Loucy (cell line): Measurements from ENCODE around the gene GNA14.

Experiments used
- H2AFZ ChIP-seq: fragments of 200-600 bp; sonication (generic); 2 replicates; pipeline ENCODE4 v1.6.0; 2016; ENCODE audit warnings: antibody characterized with exemption, mild to moderate bottlenecking, low read length, moderate library complexity
- H3F3A ChIP-seq: fragments of 200-600 bp; 2 replicates; pipeline ENCODE4 v1.6.0; 2016; ENCODE audit warnings: antibody characterized with exemption, low read depth, mild to moderate bottlenecking
- H3K27me3 ChIP-seq: fragments of 200-600 bp; sonication (generic); 2 replicates; pipeline ENCODE4 v1.6.1; 2014; ENCODE audit warnings: low read length, mild to moderate bottlenecking; ENCODE audit not compliant: insufficient read depth, poor library complexity, severe bottlenecking
- H3K36me3 ChIP-seq: fragments of 200-600 bp; sonication (generic); 2 replicates; pipeline ENCODE4 v1.6.1; 2016; ENCODE audit warnings: low read length; ENCODE audit not compliant: insufficient read depth
- H3K4me1 ChIP-seq: fragments of 200-600 bp; sonication (generic); 2 replicates; pipeline ENCODE4 v1.5.1; 2014; ENCODE audit warnings: low read length, mild to moderate bottlenecking; ENCODE audit not compliant: insufficient read depth, poor library complexity, severe bottlenecking
- H3K4me2 ChIP-seq: fragments of 200-600 bp; sonication (generic); 2 replicates; pipeline ENCODE4 v1.6.0; 2014; ENCODE audit warnings: antibody characterized with exemption, low read length, low read depth, mild to moderate bottlenecking; ENCODE audit not compliant: poor library complexity, severe bottlenecking
- H3K4me3 ChIP-seq: fragments of 200-600 bp; sonication (generic); 2 replicates; pipeline ENCODE4 v1.5.1; 2014; ENCODE audit warnings: low read length, mild to moderate bottlenecking, mixed read lengths; ENCODE audit not compliant: poor library complexity, severe bottlenecking
- H3K79me2 ChIP-seq: fragments of 200-600 bp; sonication (generic); 2 replicates; pipeline ENCODE4 v1.6.1; 2014; ENCODE audit warnings: low read length; ENCODE audit not compliant: insufficient read depth
- H3K9ac ChIP-seq: fragments of 200-600 bp; sonication (generic); 2 replicates; pipeline ENCODE4 v1.6.0; 2014; ENCODE audit warnings: mild to moderate bottlenecking, low read depth, low read length, moderate library complexity; ENCODE audit not compliant: poor library complexity, severe bottlenecking
- H3K9me2 ChIP-seq: fragments of 200-600 bp; sonication (generic); replicated peaks from 2 replicates; pipeline ENCODE4 v1.6.1; 2016; ENCODE audit warnings: low read depth, low read length, mixed read lengths
- H3K9me3 ChIP-seq: fragments of 200-600 bp; sonication (generic); 2 replicates; pipeline ENCODE4 v1.6.1; 2014; ENCODE audit warnings: mild to moderate bottlenecking, antibody characterized with exemption, low read length, low read depth; ENCODE audit not compliant: insufficient read depth
- H4K20me1 ChIP-seq: fragments of 200-600 bp; sonication (generic); 2 replicates; pipeline ENCODE4 v1.6.0; 2014; ENCODE audit warnings: antibody characterized with exemption, low read length, mild to moderate bottlenecking; ENCODE audit not compliant: insufficient read depth, poor library complexity, severe bottlenecking
- EZH2phosphoT487 ChIP-seq: fragments of 200-600 bp; IDR thresholded peaks from 2 replicates; pipeline ENCODE4 v1.6.1; 2018; ENCODE audit warnings: antibody characterized with exemption, mild to moderate bottlenecking, moderate library complexity, borderline replicate concordance
- TF ChIP-seq, protein P1 (sequence below): fragments of 200-600 bp; sonication (generic); conservative IDR thresholded peaks from 2 replicates; pipeline ENCODE4 v1.5.1; 2014; ENCODE audit warnings: mild to moderate bottlenecking, antibody characterized with exemption, low read length

GNA14 gene

DNA sequence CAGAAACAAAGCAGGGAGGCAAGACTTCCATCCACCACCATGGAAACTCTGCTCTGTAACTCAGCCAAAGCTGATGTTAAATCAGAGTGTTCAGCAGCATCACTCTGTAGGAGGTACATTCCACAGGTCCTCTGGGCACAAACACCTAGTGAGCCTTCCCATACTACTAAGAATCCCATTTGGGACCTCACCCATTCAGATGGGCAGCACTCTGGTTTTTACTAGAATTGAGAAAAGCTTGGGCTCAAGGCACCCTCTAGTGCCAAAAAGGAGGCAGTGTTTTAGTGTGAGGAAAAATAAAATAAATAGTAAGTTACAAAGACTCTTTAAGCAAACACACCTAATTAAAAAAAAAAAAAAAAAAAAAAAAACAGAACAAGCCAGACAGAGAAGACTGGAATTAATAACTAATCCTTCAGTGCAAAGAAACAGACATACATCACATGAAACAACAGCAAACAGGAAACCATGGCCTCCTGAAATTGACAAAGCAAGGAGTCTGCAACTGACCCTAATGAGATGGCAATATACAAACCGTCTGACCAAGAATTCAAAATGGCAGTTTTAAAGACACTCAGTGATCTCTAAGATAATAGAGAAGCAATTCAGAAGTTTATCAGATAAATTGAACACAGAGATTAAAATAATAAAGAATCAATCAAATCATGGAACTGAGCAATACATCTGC is 159.5 kb downstream of the GNA14 start:
- 0 out of 2 replicates have a peak, but pooled peaks cover 3% of the 10 kb centered on the region for H3F3A ChIP-seq
- H3K4me2 ChIP-seq: peak overlapping the region; percentile 61
- no peaks in the 10 kb centered on the region for H3K9me2 ChIP-seq
- H3K9me3 ChIP-seq: peaks cover 3% of the 10 kb centered on the region; the same call in 1 of the 2 replicates
- peaks cover 7% of the 10 kb centered on the region for H3K4me1 ChIP-seq
- no peak overlapping the region for H3K9ac ChIP-seq
- peak overlapping the region; percentile 49; the same call in 1 of the 2 replicates for H2AFZ ChIP-seq
- H3K4me3 ChIP-seq: peak overlapping the region; percentile 64
- H4K20me1 ChIP-seq: no peaks in the 10 kb centered on the region
- no peaks in the 10 kb centered on the region for H3K36me3 ChIP-seq
- TF ChIP-seq EZH2phosphoT487: no peak
- TF ChIP-seq, protein P1, sequence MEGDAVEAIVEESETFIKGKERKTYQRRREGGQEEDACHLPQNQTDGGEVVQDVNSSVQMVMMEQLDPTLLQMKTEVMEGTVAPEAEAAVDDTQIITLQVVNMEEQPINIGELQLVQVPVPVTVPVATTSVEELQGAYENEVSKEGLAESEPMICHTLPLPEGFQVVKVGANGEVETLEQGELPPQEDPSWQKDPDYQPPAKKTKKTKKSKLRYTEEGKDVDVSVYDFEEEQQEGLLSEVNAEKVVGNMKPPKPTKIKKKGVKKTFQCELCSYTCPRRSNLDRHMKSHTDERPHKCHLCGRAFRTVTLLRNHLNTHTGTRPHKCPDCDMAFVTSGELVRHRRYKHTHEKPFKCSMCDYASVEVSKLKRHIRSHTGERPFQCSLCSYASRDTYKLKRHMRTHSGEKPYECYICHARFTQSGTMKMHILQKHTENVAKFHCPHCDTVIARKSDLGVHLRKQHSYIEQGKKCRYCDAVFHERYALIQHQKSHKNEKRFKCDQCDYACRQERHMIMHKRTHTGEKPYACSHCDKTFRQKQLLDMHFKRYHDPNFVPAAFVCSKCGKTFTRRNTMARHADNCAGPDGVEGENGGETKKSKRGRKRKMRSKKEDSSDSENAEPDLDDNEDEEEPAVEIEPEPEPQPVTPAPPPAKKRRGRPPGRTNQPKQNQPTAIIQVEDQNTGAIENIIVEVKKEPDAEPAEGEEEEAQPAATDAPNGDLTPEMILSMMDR: peak; percentile 73
- H3K79me2 ChIP-seq: no peaks in the 10 kb centered on the region
- H3K27me3 ChIP-seq: no peaks in the 10 kb centered on the region

DNA sequence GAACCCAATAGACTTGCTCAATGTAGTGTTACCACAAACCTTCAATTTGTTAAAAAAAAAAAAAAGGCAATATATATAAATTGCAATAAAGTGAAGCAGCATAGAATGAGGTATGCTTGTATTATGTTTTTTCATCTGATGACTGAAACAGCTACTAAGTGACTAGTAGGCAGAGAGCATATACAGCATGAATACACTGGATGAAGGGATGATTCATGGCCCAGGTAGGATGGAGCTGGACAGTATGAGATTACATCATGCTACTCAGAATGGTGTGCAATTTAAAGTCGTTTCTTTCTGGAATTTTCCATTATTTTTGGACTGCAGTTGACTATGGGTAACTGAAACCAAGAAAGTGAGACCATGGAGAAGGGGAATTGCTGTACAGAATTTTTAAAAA is 161.2 kb downstream of the GNA14 start:
- 0 out of 2 replicates have a peak, but pooled peaks cover 3% of the 10 kb centered on the region for H3F3A ChIP-seq
- no peaks in the 10 kb centered on the region for H3K36me3 ChIP-seq
- no peaks in the 10 kb centered on the region for H3K27me3 ChIP-seq
- TF ChIP-seq, protein P1: no peak
- TF ChIP-seq EZH2phosphoT487: no peak
- no peak overlapping the region for H2AFZ ChIP-seq
- H3K9me2 ChIP-seq: no peaks in the 10 kb centered on the region
- no peak overlapping the region for H3K4me2 ChIP-seq
- peaks cover 3% of the 10 kb centered on the region; the same call in 1 of the 2 replicates for H3K9me3 ChIP-seq
- H4K20me1 ChIP-seq: no peaks in the 10 kb centered on the region
- H3K9ac ChIP-seq: no peak overlapping the region
- H3K4me1 ChIP-seq: peaks cover 7% of the 10 kb centered on the region
- no peak overlapping the region for H3K4me3 ChIP-seq
- no peaks in the 10 kb centered on the region for H3K79me2 ChIP-seq

GRCh38 chr9:77486463-77486862 is 161.7 kb downstream of the GNA14 start:
- Histone ChIP-seq H3K36me3 (no peaks in the 10 kb centered on the region), H3K9ac (no peak overlapping the region), H3K79me2 (no peaks in the 10 kb centered on the region), H3K4me1 (peaks cover 7% of the 10 kb centered on the region), H2AFZ (no peak overlapping the region), H4K20me1 (no peaks in the 10 kb centered on the region), H3K4me3 (no peak overlapping the region), H3K4me2 (no peak overlapping the region), H3F3A (0 out of 2 replicates have a peak, but pooled peaks cover 3% of the 10 kb centered on the region), H3K9me3 (peaks cover under 1% of the 10 kb centered on the region; the same call in 1 of the 2 replicates), H3K27me3 (no peaks in the 10 kb centered on the region), H3K9me2 (no peaks in the 10 kb centered on the region)
- TF ChIP-seq, protein P1: no peak
- TF ChIP-seq EZH2phosphoT487: no peak
